ENCODE results near the gene LIM2. TPM values are rescaled to one million over a fixed set of nuclear protein-coding genes. Genes with fewer than 3 reads are reported as not detected.
"Not testable (repeated sequence)": the region's sequence is repeated elsewhere in the genome, so short reads cannot be mapped to it uniquely, and the experiment has no call there.

Gene LIM2
- total and polyA plus RNA-seq, 4 donors, result not detected

DNA sequence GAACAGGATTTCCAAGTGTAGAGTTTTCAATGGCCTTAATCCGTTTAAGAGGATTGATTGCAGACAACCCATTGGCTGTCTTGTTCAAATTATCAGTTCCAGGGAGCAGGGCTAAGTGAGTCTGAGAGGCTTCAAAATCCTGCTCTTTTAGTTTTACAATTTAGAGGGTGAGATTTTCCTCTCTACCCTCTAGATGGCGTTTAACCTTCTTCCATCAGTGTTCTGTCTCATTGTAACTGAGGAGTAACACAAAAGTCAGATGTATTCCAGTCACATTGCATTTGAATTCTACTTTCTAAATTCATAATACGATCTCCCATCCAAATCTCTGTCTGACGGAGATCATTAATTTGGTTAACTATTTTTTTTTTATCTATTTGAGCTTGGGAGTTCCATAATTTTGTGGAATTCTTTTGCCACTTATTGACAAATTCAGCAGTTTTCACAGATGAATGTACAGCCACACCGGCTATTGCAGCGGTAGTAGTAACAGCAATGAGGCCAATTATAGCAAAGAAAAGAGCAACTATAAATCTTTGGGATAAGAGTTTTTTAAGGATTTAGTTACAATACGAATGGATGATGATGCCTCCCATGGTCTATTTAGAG is 10.4 kb upstream of the LIM2 start:
- 46 to 50% methylated on average over 7 of the region's 7 CpGs for WGBS, 2 donors
- Histone ChIP-seq H3K27me3 (ENCODE audit: control insufficient read depth in 3 of 3, insufficient read depth in 3 of 3, low read length in 2 of 3) (no peaks in the 10 kb centered on the region), H3K4me1 (ENCODE audit: control insufficient read depth in 5 of 5, insufficient read depth in 5 of 5, low read length in 5 of 5) (peaks cover 0 to 10% (median 4%) of the 10 kb centered on the region in 5 donors), H3K9ac (ENCODE audit: insufficient read depth in 1 of 2, low read length in 2 of 2) (no peak overlapping the region), H3K9me3 (ENCODE audit: control insufficient read depth in 4 of 4, insufficient read depth in 3 of 4, low read length in 3 of 4) (peaks cover 0 to 6% (median 2%) of the 10 kb centered on the region in 4 donors), H3K36me3 (ENCODE audit: control insufficient read depth in 4 of 4, insufficient read depth in 4 of 4, low read length in 4 of 4) (no peaks in the 10 kb centered on the region), H3K27ac (ENCODE audit: low read depth in 1 of 2, low read length in 1 of 2) (no peak overlapping the region), H3K4me3 (no peak overlapping the region)
- DNase-seq (no peak), ATAC-seq (ENCODE audit: insufficient read depth, low FRiP score) (no peak)
- TF ChIP-seq, protein P1, sequence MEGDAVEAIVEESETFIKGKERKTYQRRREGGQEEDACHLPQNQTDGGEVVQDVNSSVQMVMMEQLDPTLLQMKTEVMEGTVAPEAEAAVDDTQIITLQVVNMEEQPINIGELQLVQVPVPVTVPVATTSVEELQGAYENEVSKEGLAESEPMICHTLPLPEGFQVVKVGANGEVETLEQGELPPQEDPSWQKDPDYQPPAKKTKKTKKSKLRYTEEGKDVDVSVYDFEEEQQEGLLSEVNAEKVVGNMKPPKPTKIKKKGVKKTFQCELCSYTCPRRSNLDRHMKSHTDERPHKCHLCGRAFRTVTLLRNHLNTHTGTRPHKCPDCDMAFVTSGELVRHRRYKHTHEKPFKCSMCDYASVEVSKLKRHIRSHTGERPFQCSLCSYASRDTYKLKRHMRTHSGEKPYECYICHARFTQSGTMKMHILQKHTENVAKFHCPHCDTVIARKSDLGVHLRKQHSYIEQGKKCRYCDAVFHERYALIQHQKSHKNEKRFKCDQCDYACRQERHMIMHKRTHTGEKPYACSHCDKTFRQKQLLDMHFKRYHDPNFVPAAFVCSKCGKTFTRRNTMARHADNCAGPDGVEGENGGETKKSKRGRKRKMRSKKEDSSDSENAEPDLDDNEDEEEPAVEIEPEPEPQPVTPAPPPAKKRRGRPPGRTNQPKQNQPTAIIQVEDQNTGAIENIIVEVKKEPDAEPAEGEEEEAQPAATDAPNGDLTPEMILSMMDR (IDR thresholded peaks at IDR 0.05; ENCODE audit: control extremely low read depth, extremely low read depth), result peak; percentile 16

DNA sequence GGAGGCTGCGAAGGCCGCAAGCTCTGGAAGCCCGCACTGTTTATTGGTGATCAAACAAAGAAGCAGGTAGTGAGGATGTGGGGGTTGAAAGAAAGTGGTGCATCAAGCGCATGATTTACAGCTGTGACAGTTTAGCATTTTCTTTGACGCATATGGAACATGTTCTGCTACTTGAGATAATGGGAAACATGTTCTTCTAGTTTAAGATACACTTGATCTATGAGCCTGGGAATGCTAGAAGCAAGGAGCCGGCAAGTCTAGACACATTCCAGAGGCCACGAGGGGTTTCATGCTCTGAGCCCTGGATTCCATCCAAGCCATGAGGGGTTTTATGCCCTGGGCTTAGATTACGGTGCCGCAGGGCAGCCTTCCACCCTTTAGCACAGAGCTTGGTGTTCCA is 9.7 kb upstream of the LIM2 start:
- H3K36me3 ChIP-seq (ENCODE audit: control insufficient read depth in 4 of 4, insufficient read depth in 4 of 4, low read length in 4 of 4); H3K4me1 ChIP-seq (ENCODE audit: control insufficient read depth in 5 of 5, insufficient read depth in 5 of 5, low read length in 5 of 5); H3K27ac ChIP-seq (ENCODE audit: low read depth in 1 of 2, low read length in 1 of 2); H3K4me3 ChIP-seq; H3K27me3 ChIP-seq (ENCODE audit: control insufficient read depth in 3 of 3, insufficient read depth in 3 of 3, low read length in 2 of 3); ATAC-seq (ENCODE audit: insufficient read depth, low FRiP score); H3K9ac ChIP-seq (ENCODE audit: insufficient read depth in 1 of 2, low read length in 2 of 2); DNase-seq; H3K9me3 ChIP-seq (ENCODE audit: control insufficient read depth in 4 of 4, insufficient read depth in 3 of 4, low read length in 3 of 4): not testable (repeated sequence)
- WGBS, 2 donors, result 73 to 78% methylated on average over 9 of the region's 9 CpGs

DNA sequence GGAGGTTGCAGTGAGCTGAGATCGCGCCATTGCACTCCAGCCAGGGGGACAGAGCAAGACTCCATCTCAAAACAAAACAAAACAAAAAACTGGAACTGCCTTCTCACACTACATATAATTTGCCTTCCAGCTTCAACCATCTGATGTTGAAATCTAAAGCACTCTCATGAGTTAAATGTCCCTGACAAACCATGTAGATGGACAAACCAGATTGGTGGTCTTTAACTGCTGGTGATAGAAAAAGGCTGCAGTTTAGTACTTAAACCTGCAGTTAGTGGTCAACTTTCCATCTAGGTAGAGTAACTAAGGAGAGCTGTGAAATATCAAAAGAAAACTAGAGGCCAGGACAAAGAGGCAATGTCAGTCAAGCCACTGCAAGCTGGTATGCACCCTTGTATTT is 8.4 kb upstream of the LIM2 start:
- Histone ChIP-seq H3K27me3 (ENCODE audit: control insufficient read depth in 3 of 3, insufficient read depth in 3 of 3, low read length in 2 of 3) (no peaks in the 10 kb centered on the region), H3K4me3 (no peak overlapping the region), H3K4me1 (ENCODE audit: control insufficient read depth in 5 of 5, insufficient read depth in 5 of 5, low read length in 5 of 5) (peaks cover 0 to 10% (median 4%) of the 10 kb centered on the region in 5 donors), H3K27ac (ENCODE audit: low read depth in 1 of 2, low read length in 1 of 2) (no peak overlapping the region), H3K9me3 (ENCODE audit: control insufficient read depth in 4 of 4, insufficient read depth in 3 of 4, low read length in 3 of 4) (no peaks in the 10 kb centered on the region), H3K36me3 (ENCODE audit: control insufficient read depth in 4 of 4, insufficient read depth in 4 of 4, low read length in 4 of 4) (no peaks in the 10 kb centered on the region), H3K9ac (ENCODE audit: insufficient read depth in 1 of 2, low read length in 2 of 2) (no peak overlapping the region)
- DNase-seq (no peak), ATAC-seq (ENCODE audit: insufficient read depth, low FRiP score) (no peak)
- 94 to 95% methylated on average over 2 of the region's 2 CpGs for WGBS, 2 donors
- TF ChIP-seq, protein P1 (IDR thresholded peaks at IDR 0.05; ENCODE audit: control extremely low read depth, extremely low read depth), result no peak

DNA sequence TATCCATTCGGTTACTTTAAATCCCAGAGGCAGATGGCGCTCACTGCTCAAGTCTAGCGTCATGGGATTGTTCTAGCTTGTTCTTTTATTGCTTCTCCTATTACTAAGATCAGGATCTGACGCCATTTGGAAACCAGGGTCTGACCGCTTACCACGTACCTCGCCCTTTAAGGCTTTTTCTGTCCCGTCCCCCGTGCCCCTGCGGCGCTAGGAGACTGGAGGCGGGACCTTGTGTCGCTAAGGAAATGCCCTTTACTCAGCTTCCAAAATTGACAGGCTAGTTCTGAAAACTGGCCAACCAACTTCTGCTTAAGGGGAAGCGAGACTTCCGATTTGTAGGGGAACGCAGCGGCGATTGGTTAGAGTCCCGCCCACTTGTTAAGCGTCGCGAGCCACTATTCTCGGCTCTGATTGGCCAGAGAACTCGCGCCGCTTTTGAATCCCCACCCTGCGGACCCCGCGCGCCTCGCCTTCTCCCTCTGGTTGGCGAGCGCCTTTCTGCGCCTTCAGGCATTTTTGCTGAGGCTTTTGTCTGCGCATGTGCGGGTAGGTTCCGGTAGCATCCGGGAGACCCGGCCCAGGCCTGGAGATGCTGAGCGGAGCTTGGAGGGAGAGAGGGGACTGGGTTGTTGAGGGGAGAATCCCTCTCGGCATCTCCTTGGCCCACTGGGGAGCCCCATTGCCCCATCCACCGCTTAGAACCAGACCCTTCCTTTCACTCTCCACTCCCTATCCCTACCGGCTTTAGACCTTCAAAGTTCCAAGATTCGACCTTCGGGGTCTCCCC is 6.5 kb upstream of the LIM2 start:
- H3K4me3 ChIP-seq, result peak overlapping the region; percentile 2
- peak; percentile 95 for ATAC-seq (ENCODE audit: insufficient read depth, low FRiP score)
- 2 to 3% methylated on average over 45 of the region's 45 CpGs for WGBS, 2 donors
- no peaks in the 10 kb centered on the region for H3K27me3 ChIP-seq (ENCODE audit: control insufficient read depth in 3 of 3, insufficient read depth in 3 of 3, low read length in 2 of 3)
- peak overlapping the region; percentile 30 to 68 for H3K27ac ChIP-seq (ENCODE audit: low read depth in 1 of 2, low read length in 1 of 2)
- H3K9ac ChIP-seq (ENCODE audit: insufficient read depth in 1 of 2, low read length in 2 of 2), result peak overlapping the region in 1 of 2 donors; percentile 95
- no peaks in the 10 kb centered on the region for H3K9me3 ChIP-seq (ENCODE audit: control insufficient read depth in 4 of 4, insufficient read depth in 3 of 4, low read length in 3 of 4)
- H3K4me1 ChIP-seq (ENCODE audit: control insufficient read depth in 5 of 5, insufficient read depth in 5 of 5, low read length in 5 of 5), result peaks cover 0 to 10% (median 4%) of the 10 kb centered on the region in 5 donors
- H3K36me3 ChIP-seq (ENCODE audit: control insufficient read depth in 4 of 4, insufficient read depth in 4 of 4, low read length in 4 of 4), result no peaks in the 10 kb centered on the region
- TF ChIP-seq, protein P1 (IDR thresholded peaks at IDR 0.05; ENCODE audit: control extremely low read depth, extremely low read depth), result no peak
- DNase-seq, result peak; percentile 96 to 100 (median 99)

Measured in lung (tissue), 12 donors.